MCF 10A (cell line): ENCODE measurements around the gene AGAP1. TPM values are rescaled to one million over a fixed set of nuclear protein-coding genes. Genes with fewer than 3 reads are reported as not detected.

Experiments used
- BruUV-seq: library from RNA; stranded (reverse); fragments of 400-500 nt; replicated peaks from 2 replicates; lab custom pipeline; 2021; lab: Mats Ljungman, UMichigan
- CTCF ChIA-PET: fragments of 300-600 bp; sonication (Branson Sonifier 250); formaldehyde crosslinking; extraction: SDS; loops from one replicate; lab custom pipeline; 2021; ENCODE audit warnings: antibody characterized with exemption, inconsistent platforms; lab: Yijun Ruan, JAX
- POLR2A ChIA-PET: fragments of 300-600, 350-650 bp; sonication (Branson Sonifier 250); formaldehyde crosslinking; extraction: SDS; loops from one replicate; lab custom pipeline; 2020; ENCODE audit warnings: antibody characterized with exemption, inconsistent platforms; lab: Yijun Ruan, JAX
- DNase-seq: peaks from one replicate; pipeline ENCODE4 v3.0.0-alpha.2; 2018; ENCODE audit not compliant: unreplicated experiment
- H3K27ac Mint-ChIP-seq: one replicate; pipeline ENCODE4 v1.8.0; 2022; ENCODE audit warnings: mild to moderate bottlenecking, low read depth, mixed read lengths; ENCODE audit not compliant: unreplicated experiment
- H3K27me3 Mint-ChIP-seq: one replicate; pipeline ENCODE4 v1.8.0; 2022; ENCODE audit warnings: mixed read lengths; ENCODE audit not compliant: insufficient read depth, unreplicated experiment
- H3K36me3 Mint-ChIP-seq: one replicate; pipeline ENCODE4 v1.8.0; 2022; ENCODE audit warnings: mild to moderate bottlenecking, moderate library complexity, mixed read lengths; ENCODE audit not compliant: insufficient read depth, unreplicated experiment
- H3K4me1 Mint-ChIP-seq: one replicate; pipeline ENCODE4 v1.8.0; 2022; ENCODE audit warnings: mixed read lengths; ENCODE audit not compliant: insufficient read depth, unreplicated experiment
- H3K4me3 Mint-ChIP-seq: one replicate; pipeline ENCODE4 v1.8.0; 2022; ENCODE audit warnings: mild to moderate bottlenecking, moderate library complexity, mixed read lengths; ENCODE audit not compliant: unreplicated experiment
- H3K9me3 Mint-ChIP-seq: one replicate; pipeline ENCODE4 v1.8.0; 2022; ENCODE audit warnings: mixed read lengths; ENCODE audit not compliant: unreplicated experiment
- CTCF ChIP-seq: fragments of 200-600 bp; IDR thresholded peaks from one replicate; pipeline ENCODE4 v1.8.0; 2022; ENCODE audit warnings: antibody characterized with exemption, mild to moderate bottlenecking; ENCODE audit not compliant: unreplicated experiment
- intact Hi-C: fragments of 100-400 bp; cut with micrococcal nuclease; formaldehyde crosslinking; loops from 2 replicates; pipeline ENCODE4 v1.14.1; 2022
- total RNA-seq: library from RNA; stranded (reverse); gene quantifications from 2 replicates; pipeline ENCODE4 v1.2.3, GENCODE V29; 2022

AGAP1 gene
- total RNA-seq, 1 experiment from 2014 or later = 41.3 TPM

- no peak overlapping the region for H3K4me3 Mint-ChIP-seq
- peaks cover 6% of the 10 kb centered on the region for H3K36me3 Mint-ChIP-seq
- intact Hi-C loops = no loop called here
- ChIA-PET CTCF (no interaction called here), POLR2A (no interaction called here)
- H3K9me3 Mint-ChIP-seq = no peaks in the 10 kb centered on the region
- no peaks in the 10 kb centered on the region for H3K4me1 Mint-ChIP-seq
- DNase-seq = no peak
- no peak for TF ChIP-seq CTCF
- no peak overlapping the region for H3K27ac Mint-ChIP-seq
- no TSS peak for BruUV-seq
- H3K27me3 Mint-ChIP-seq = no peaks in the 10 kb centered on the region
Observed at GRCh38 chr2:235560345-235560744, 66.5 kb downstream of the AGAP1 start.

GRCh38 chr2:235561450-235561849 lies 67.6 kb downstream of the AGAP1 start:
- H3K36me3 Mint-ChIP-seq = peaks cover 6% of the 10 kb centered on the region
- H3K9me3 Mint-ChIP-seq = no peaks in the 10 kb centered on the region
- H3K4me1 Mint-ChIP-seq = no peaks in the 10 kb centered on the region
- intact Hi-C loops = no loop called here
- H3K27ac Mint-ChIP-seq = no peak overlapping the region
- H3K27me3 Mint-ChIP-seq = no peaks in the 10 kb centered on the region
- H3K4me3 Mint-ChIP-seq = no peak overlapping the region
- TF ChIP-seq CTCF = no peak
- DNase-seq = no peak
- ChIA-PET CTCF (no interaction called here), POLR2A (interaction anchor here (0.6 to 0.8 kb wide), 3 partner anchors 54 to 424 kb away, joined by 3 read pairs; no protein-coding TSS in a partner anchor)
- BruUV-seq = no TSS peak

- Mint-ChIP-seq H3K27ac (no peak overlapping the region), H3K36me3 (peaks cover 1% of the 10 kb centered on the region), H3K4me1 (peaks cover under 1% of the 10 kb centered on the region), H3K9me3 (no peaks in the 10 kb centered on the region), H3K4me3 (no peak overlapping the region), H3K27me3 (no peaks in the 10 kb centered on the region)
- ChIA-PET POLR2A (interaction anchor here (0.6 kb wide), 2 partner anchors 55 to 345 kb away, joined by 3 read pairs; no protein-coding TSS in a partner anchor), CTCF (no interaction called here)
- DNase-seq = no peak
- intact Hi-C loops = no loop called here
- no TSS peak for BruUV-seq
- TF ChIP-seq CTCF = no peak
Observed at GRCh38 chr2:235562065-235562747, 68.4 kb downstream of the AGAP1 start.

GRCh38 chr2:235563056-235563910 lies 69.4 kb downstream of the AGAP1 start:
- BruUV-seq = no TSS peak
- CTCF ChIA-PET = no interaction called here
- H3K27me3 Mint-ChIP-seq = no peaks in the 10 kb centered on the region
- H3K36me3 Mint-ChIP-seq = no peaks in the 10 kb centered on the region
- intact Hi-C loops = no loop called here
- peaks cover 8% of the 10 kb centered on the region for H3K4me1 Mint-ChIP-seq
- no peak for TF ChIP-seq CTCF
- H3K9me3 Mint-ChIP-seq = no peaks in the 10 kb centered on the region
- no peak for DNase-seq
- H3K27ac Mint-ChIP-seq = no peak overlapping the region
- no peak overlapping the region for H3K4me3 Mint-ChIP-seq
- POLR2A ChIA-PET = interaction anchor here (0.6 kb wide), 1 partner anchor 427 kb away, joined by 3 read pairs; no protein-coding TSS in a partner anchor
